K562 (cell line): ENCODE results near the gene MYO10.

Source experiments
- FOXJ2 ChIP-seq: fragments of 200-800 bp; sonication (Bioruptor generic); IDR thresholded peaks from 2 replicates; pipeline ENCODE4 v1.6.1; 2016; ENCODE audit warnings: missing genetic modification characterization, missing compliant biosample characterization
- FOXJ3 ChIP-seq: sonication (generic); formaldehyde crosslinking; IDR thresholded peaks from 2 replicates; pipeline ENCODE4 v1.4.0; 2020; ENCODE audit warnings: mild to moderate bottlenecking, missing genetic modification reagents
- HDAC6 ChIP-seq: IDR thresholded peaks from 2 replicates; pipeline ENCODE4 v1.6.1; 2012; ENCODE audit warnings: low read depth, mild to moderate bottlenecking, control low read depth, inconsistent platforms, low read length, moderate library complexity
- NR3C1 ChIP-seq: sonication (generic); formaldehyde crosslinking; IDR thresholded peaks from 2 replicates; pipeline ENCODE4 v1.8.1; 2022; ENCODE audit warnings: missing genetic modification reagents
- RCOR1 ChIP-seq, 2 experiments: IDR thresholded peaks; 2 replicates each; pipeline ENCODE4 v1.6.1; 2012; ENCODE audit warnings: low read depth in 2 of 2, low read length in 2 of 2, borderline replicate concordance in 1 of 2, improper control_type of control experiment in 1 of 2
- TEAD4 ChIP-seq, 2 experiments: sonication (generic) in 1 of 2; formaldehyde crosslinking in 1 of 2; IDR thresholded peaks; 2 replicates each; pipeline versions ENCODE4 v1.6.1 to v1.8.0; 2012 to 2022; ENCODE audit warnings: borderline replicate concordance in 1 of 2, inconsistent platforms in 1 of 2, low read length in 1 of 2, mild to moderate bottlenecking in 1 of 2, missing genetic modification reagents in 1 of 2
- ZFX ChIP-seq: sonication (generic); formaldehyde crosslinking; IDR thresholded peaks from 2 replicates; pipeline ENCODE4 v1.8.0; 2022; ENCODE audit warnings: mild to moderate bottlenecking, missing genetic modification reagents, moderate library complexity
- ZNF644 ChIP-seq: fragments of 200-800 bp; sonication (Bioruptor generic); IDR thresholded peaks from 2 replicates; pipeline ENCODE4 v1.6.1; 2016; ENCODE audit warnings: low read depth, missing genetic modification characterization, missing compliant biosample characterization
- TF ChIP-seq, protein P1 (sequence below), 3 experiments: IDR thresholded peaks in 2 of 3; conservative IDR thresholded peaks in 1 of 3; 2 replicates each; pipeline ENCODE4 v1.5.1; 2011 to 2012; ENCODE audit warnings: low read length in 3 of 3, mild to moderate bottlenecking in 3 of 3, control low read depth in 2 of 3, improper control_type of control experiment in 1 of 3, inconsistent platforms in 1 of 3, low read depth in 1 of 3, mixed read lengths in 1 of 3, moderate library complexity in 1 of 3; ENCODE audit not compliant: insufficient read depth in 2 of 3
- TF ChIP-seq, protein P2 (sequence below): fragments of 450-650 bp; formaldehyde crosslinking; IDR thresholded peaks from 2 replicates; pipeline ENCODE4 v1.4.0; 2020; ENCODE audit warnings: mild to moderate bottlenecking
- TF ChIP-seq, protein P3 (sequence below): sonication (generic); formaldehyde crosslinking; IDR thresholded peaks from 2 replicates; pipeline ENCODE4 v1.8.1; 2022; ENCODE audit warnings: missing genetic modification reagents
- TF ChIP-seq, protein P4 (sequence below): fragments of 250-450 bp; sonication (Bioruptor Pico); IDR thresholded peaks from 2 replicates; pipeline ENCODE4 v1.5.0; 2020; ENCODE audit warnings: mild to moderate bottlenecking, borderline replicate concordance

DNA sequence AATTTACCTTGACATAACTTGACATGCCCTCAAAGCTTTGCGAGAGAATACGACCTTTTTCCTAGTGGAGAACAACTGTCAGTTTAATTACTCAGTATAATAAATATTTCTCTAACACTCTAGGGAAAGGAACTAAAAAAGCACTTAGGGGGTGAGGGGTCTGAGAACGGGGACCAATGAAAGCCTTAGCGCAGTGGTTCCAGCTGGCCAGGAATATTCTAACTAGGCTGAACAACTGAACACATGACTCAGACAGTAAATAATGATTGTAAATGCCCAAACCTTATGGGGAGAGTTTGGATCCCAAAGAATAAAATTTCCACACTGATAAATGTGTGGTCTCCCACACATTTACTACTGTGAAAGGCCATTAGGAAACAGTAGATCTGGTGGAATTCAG lies 14.9 kb downstream of the MYO10 start:
- TF ChIP-seq, protein P1, sequence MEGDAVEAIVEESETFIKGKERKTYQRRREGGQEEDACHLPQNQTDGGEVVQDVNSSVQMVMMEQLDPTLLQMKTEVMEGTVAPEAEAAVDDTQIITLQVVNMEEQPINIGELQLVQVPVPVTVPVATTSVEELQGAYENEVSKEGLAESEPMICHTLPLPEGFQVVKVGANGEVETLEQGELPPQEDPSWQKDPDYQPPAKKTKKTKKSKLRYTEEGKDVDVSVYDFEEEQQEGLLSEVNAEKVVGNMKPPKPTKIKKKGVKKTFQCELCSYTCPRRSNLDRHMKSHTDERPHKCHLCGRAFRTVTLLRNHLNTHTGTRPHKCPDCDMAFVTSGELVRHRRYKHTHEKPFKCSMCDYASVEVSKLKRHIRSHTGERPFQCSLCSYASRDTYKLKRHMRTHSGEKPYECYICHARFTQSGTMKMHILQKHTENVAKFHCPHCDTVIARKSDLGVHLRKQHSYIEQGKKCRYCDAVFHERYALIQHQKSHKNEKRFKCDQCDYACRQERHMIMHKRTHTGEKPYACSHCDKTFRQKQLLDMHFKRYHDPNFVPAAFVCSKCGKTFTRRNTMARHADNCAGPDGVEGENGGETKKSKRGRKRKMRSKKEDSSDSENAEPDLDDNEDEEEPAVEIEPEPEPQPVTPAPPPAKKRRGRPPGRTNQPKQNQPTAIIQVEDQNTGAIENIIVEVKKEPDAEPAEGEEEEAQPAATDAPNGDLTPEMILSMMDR (IDR thresholded peaks at IDR 0.05 in 2 of 3, conservative IDR thresholded peaks at IDR 0.05 in 1 of 3; ENCODE audit: insufficient read depth in 2 of 3, low read depth in 1 of 3, low read length in 3 of 3): no peak
- TF ChIP-seq TEAD4 (IDR thresholded peaks at IDR 0.05; ENCODE audit: low read length) (no peak), TEAD4 (CRISPR knock-in tag; IDR thresholded peaks at IDR 0.05; ENCODE audit: borderline replicate concordance) (no peak), ZFX (no peak), RCOR1 (IDR thresholded peaks at IDR 0.05; ENCODE audit: borderline replicate concordance in 1 of 2, low read depth in 2 of 2, low read length in 2 of 2) (no peak), FOXJ2 (no peak), HDAC6 (no peak), NR3C1 (CRISPR knock-in tag) (no peak), ZNF644 (no peak), FOXJ3 (CRISPR knock-in tag) (no peak)
- TF ChIP-seq, protein P2, sequence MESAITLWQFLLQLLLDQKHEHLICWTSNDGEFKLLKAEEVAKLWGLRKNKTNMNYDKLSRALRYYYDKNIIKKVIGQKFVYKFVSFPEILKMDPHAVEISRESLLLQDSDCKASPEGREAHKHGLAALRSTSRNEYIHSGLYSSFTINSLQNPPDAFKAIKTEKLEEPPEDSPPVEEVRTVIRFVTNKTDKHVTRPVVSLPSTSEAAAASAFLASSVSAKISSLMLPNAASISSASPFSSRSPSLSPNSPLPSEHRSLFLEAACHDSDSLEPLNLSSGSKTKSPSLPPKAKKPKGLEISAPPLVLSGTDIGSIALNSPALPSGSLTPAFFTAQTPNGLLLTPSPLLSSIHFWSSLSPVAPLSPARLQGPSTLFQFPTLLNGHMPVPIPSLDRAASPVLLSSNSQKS (CRISPR knock-in tag): no peak
- TF ChIP-seq, protein P3, sequence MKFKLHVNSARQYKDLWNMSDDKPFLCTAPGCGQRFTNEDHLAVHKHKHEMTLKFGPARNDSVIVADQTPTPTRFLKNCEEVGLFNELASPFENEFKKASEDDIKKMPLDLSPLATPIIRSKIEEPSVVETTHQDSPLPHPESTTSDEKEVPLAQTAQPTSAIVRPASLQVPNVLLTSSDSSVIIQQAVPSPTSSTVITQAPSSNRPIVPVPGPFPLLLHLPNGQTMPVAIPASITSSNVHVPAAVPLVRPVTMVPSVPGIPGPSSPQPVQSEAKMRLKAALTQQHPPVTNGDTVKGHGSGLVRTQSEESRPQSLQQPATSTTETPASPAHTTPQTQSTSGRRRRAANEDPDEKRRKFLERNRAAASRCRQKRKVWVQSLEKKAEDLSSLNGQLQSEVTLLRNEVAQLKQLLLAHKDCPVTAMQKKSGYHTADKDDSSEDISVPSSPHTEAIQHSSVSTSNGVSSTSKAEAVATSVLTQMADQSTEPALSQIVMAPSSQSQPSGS (CRISPR knock-in tag): no peak
- TF ChIP-seq, protein P4, sequence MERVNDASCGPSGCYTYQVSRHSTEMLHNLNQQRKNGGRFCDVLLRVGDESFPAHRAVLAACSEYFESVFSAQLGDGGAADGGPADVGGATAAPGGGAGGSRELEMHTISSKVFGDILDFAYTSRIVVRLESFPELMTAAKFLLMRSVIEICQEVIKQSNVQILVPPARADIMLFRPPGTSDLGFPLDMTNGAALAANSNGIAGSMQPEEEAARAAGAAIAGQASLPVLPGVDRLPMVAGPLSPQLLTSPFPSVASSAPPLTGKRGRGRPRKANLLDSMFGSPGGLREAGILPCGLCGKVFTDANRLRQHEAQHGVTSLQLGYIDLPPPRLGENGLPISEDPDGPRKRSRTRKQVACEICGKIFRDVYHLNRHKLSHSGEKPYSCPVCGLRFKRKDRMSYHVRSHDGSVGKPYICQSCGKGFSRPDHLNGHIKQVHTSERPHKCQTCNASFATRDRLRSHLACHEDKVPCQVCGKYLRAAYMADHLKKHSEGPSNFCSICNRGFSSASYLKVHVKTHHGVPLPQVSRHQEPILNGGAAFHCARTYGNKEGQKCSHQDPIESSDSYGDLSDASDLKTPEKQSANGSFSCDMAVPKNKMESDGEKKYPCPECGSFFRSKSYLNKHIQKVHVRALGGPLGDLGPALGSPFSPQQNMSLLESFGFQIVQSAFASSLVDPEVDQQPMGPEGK (CRISPR knock-in tag): no peak
